Ishikawa (cell line): Measurements from ENCODE around the gene WAC.

Experiments used
- CREB1 ChIP-seq: IDR thresholded peaks from 2 replicates; pipeline ENCODE4 v1.6.1; 2012; ENCODE audit warnings: low read depth
- EP300 ChIP-seq: IDR thresholded peaks from 2 replicates; pipeline ENCODE4 v1.6.1; 2012; ENCODE audit warnings: borderline replicate concordance
- RAD21 ChIP-seq: IDR thresholded peaks from 2 replicates; pipeline ENCODE4 v1.6.1; 2012; ENCODE audit warnings: low read depth
- TAF1 ChIP-seq: IDR thresholded peaks from 2 replicates; pipeline ENCODE4 v1.6.1; 2012; ENCODE audit warnings: low read depth, mild to moderate bottlenecking
- TCF12 ChIP-seq: IDR thresholded peaks from 2 replicates; pipeline ENCODE4 v1.6.1; 2012; ENCODE audit warnings: low read depth
- YY1 ChIP-seq: IDR thresholded peaks from 2 replicates; pipeline ENCODE4 v1.6.1; 2012; ENCODE audit warnings: low read depth
- ZBTB7A ChIP-seq: IDR thresholded peaks from 2 replicates; pipeline ENCODE4 v1.6.1; 2012; ENCODE audit warnings: low read depth
- TF ChIP-seq, protein P1 (sequence below): IDR thresholded peaks from 2 replicates; pipeline ENCODE4 v1.6.1; 2012
- TF ChIP-seq, protein P2 (sequence below): IDR thresholded peaks from 2 replicates; pipeline ENCODE4 v1.6.1; 2012; ENCODE audit warnings: low read depth, mild to moderate bottlenecking
- TF ChIP-seq, protein P3 (sequence below): IDR thresholded peaks from 2 replicates; pipeline ENCODE4 v1.6.1; 2012

DNA sequence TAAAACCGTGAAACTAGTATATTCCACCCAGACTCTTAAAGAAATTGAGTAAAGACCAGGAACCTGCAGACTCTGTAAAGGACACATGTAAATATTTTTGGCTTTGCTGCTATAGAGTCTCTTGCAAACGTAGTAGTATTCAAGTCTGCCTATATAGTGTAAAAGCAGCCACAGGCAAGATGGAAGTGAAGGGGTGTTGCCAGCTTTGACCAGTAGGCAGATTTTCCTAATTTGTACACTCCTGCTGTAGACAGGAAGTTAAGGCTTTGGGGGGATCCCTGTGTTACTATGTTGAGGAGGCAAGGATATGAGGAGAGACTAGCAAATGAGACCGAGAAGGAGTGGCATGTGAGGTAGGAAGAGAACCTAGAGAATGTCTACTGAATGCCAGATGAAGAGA lies 27.7 kb downstream of the WAC start:
- TF ChIP-seq, protein P1, sequence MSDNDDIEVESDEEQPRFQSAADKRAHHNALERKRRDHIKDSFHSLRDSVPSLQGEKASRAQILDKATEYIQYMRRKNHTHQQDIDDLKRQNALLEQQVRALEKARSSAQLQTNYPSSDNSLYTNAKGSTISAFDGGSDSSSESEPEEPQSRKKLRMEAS = no peak
- TF ChIP-seq ZBTB7A = no peak
- TF ChIP-seq, protein P2, sequence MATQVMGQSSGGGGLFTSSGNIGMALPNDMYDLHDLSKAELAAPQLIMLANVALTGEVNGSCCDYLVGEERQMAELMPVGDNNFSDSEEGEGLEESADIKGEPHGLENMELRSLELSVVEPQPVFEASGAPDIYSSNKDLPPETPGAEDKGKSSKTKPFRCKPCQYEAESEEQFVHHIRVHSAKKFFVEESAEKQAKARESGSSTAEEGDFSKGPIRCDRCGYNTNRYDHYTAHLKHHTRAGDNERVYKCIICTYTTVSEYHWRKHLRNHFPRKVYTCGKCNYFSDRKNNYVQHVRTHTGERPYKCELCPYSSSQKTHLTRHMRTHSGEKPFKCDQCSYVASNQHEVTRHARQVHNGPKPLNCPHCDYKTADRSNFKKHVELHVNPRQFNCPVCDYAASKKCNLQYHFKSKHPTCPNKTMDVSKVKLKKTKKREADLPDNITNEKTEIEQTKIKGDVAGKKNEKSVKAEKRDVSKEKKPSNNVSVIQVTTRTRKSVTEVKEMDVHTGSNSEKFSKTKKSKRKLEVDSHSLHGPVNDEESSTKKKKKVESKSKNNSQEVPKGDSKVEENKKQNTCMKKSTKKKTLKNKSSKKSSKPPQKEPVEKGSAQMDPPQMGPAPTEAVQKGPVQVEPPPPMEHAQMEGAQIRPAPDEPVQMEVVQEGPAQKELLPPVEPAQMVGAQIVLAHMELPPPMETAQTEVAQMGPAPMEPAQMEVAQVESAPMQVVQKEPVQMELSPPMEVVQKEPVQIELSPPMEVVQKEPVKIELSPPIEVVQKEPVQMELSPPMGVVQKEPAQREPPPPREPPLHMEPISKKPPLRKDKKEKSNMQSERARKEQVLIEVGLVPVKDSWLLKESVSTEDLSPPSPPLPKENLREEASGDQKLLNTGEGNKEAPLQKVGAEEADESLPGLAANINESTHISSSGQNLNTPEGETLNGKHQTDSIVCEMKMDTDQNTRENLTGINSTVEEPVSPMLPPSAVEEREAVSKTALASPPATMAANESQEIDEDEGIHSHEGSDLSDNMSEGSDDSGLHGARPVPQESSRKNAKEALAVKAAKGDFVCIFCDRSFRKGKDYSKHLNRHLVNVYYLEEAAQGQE = no peak
- TF ChIP-seq TAF1 = no peak
- TF ChIP-seq, protein P3, sequence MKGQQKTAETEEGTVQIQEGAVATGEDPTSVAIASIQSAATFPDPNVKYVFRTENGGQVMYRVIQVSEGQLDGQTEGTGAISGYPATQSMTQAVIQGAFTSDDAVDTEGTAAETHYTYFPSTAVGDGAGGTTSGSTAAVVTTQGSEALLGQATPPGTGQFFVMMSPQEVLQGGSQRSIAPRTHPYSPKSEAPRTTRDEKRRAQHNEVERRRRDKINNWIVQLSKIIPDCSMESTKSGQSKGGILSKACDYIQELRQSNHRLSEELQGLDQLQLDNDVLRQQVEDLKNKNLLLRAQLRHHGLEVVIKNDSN = no peak
- no peak for TF ChIP-seq YY1
- no peak for TF ChIP-seq EP300
- TF ChIP-seq CREB1 = no peak
- TF ChIP-seq RAD21 = no peak
- no peak for TF ChIP-seq TCF12
